Hematopoietic multipotent progenitor cell treated with erythropoietin and hydrocortisone succinate and interleukin-3 and kit ligand, for 15 days (in vitro differentiated cells): ENCODE data around the gene FAF1.
"Not testable (repeated sequence)": the region's sequence is repeated elsewhere in the genome, so short reads cannot be mapped to it uniquely, and the experiment has no call there.

Experiments used
- DNase-seq: peaks from one replicate; pipeline ENCODE4 v3.0.0-alpha.2; 2015; ENCODE audit warnings: low spot score

FAF1 gene

GRCh38 chr1:50548243-50548642 is 411.8 kb downstream of the FAF1 start:
- DNase-seq = no peak

- no peak for DNase-seq
Observed at GRCh38 chr1:50542362-50542761, 417.7 kb downstream of the FAF1 start.

GRCh38 chr1:50538476-50538875 is 421.6 kb downstream of the FAF1 start:
- DNase-seq = no peak

GRCh38 chr1:50531601-50532000 is 428.5 kb downstream of the FAF1 start:
- DNase-seq = no peak

GRCh38 chr1:50531027-50531426 is 429.0 kb downstream of the FAF1 start:
- DNase-seq = no peak

GRCh38 chr1:50529510-50529909 is 430.6 kb downstream of the FAF1 start:
- DNase-seq = no peak

GRCh38 chr1:50527987-50528320 is 432.1 kb downstream of the FAF1 start:
- DNase-seq = not testable (repeated sequence)

GRCh38 chr1:50527249-50527986 is 432.6 kb downstream of the FAF1 start:
- DNase-seq = no peak

- no peak for DNase-seq
Observed at GRCh38 chr1:50526431-50526830, 433.6 kb downstream of the FAF1 start.

GRCh38 chr1:50523548-50523947 is 436.5 kb downstream of the FAF1 start:
- no peak for DNase-seq

GRCh38 chr1:50522691-50523342 is 437.2 kb downstream of the FAF1 start:
- DNase-seq = no peak

- DNase-seq = no peak
Observed at GRCh38 chr1:50521703-50522102, 438.4 kb downstream of the FAF1 start.

- no peak for DNase-seq
Observed at GRCh38 chr1:50517488-50517887, 442.6 kb downstream of the FAF1 start.

GRCh38 chr1:50516056-50516455 is 444.0 kb downstream of the FAF1 start:
- DNase-seq = no peak

GRCh38 chr1:50508040-50508586 is 452.0 kb downstream of the FAF1 start:
- DNase-seq = no peak

GRCh38 chr1:50505427-50505826 is 454.6 kb downstream of the FAF1 start:
- DNase-seq = no peak

GRCh38 chr1:50503515-50503914 is 456.6 kb downstream of the FAF1 start:
- no peak for DNase-seq

GRCh38 chr1:50502147-50502546 is 457.9 kb downstream of the FAF1 start:
- DNase-seq = no peak

- no peak for DNase-seq
Observed at GRCh38 chr1:50497007-50497406, 463.1 kb downstream of the FAF1 start.

GRCh38 chr1:50493710-50494109 is 466.4 kb downstream of the FAF1 start:
- DNase-seq = no peak

GRCh38 chr1:50492142-50492541 is 467.9 kb downstream of the FAF1 start:
- DNase-seq = no peak

GRCh38 chr1:50491142-50491541 is 468.9 kb downstream of the FAF1 start:
- DNase-seq = no peak

- DNase-seq = no peak
Observed at GRCh38 chr1:50490640-50491039, 469.4 kb downstream of the FAF1 start.

- DNase-seq = no peak
Observed at GRCh38 chr1:50488876-50489275, 471.2 kb downstream of the FAF1 start.
